Bronchial epithelial cell (primary cell): Measurements from ENCODE around the gene SRGAP2C. TPM values are rescaled to one million over a fixed set of nuclear protein-coding genes. Genes with fewer than 3 reads are reported as not detected.
"Not testable (repeated sequence)": the region's sequence is repeated elsewhere in the genome, so short reads cannot be mapped to it uniquely, and the experiment has no call there.

Source experiments
- DNase-seq: peaks from one replicate; pipeline ENCODE4 v3.0.0-alpha.2; 2010; ENCODE audit warnings: low read depth
- FAIRE-seq: peaks from 2 replicates; lab custom pipeline; 2011; peaks lifted over from hg19 to GRCh38; lab: Jason Lieb, UNC
- H3K27me3 ChIP-seq: 2 replicates; pipeline ENCODE4 v1.5.1; 2011; ENCODE audit warnings: low read length; ENCODE audit not compliant: control insufficient read depth, insufficient read depth
- H3K36me3 ChIP-seq: 2 replicates; pipeline ENCODE4 v1.5.1; 2011; ENCODE audit warnings: low read length; ENCODE audit not compliant: control insufficient read depth, insufficient read depth
- H3K4me3 ChIP-seq: 2 replicates; pipeline ENCODE4 v1.5.1; 2011; ENCODE audit warnings: mild to moderate bottlenecking, low read depth, low read length, control low read depth
- total RNA-seq: library from RNA; depleted of rRNA; stranded (reverse); fragments of >200 nt; gene quantifications from 2 replicates; pipeline ENCODE4 v1.2.1, GENCODE V29; 2014

Gene SRGAP2C
- total RNA-seq, 1 donor from 2014 or later, result 11.6 TPM

DNA sequence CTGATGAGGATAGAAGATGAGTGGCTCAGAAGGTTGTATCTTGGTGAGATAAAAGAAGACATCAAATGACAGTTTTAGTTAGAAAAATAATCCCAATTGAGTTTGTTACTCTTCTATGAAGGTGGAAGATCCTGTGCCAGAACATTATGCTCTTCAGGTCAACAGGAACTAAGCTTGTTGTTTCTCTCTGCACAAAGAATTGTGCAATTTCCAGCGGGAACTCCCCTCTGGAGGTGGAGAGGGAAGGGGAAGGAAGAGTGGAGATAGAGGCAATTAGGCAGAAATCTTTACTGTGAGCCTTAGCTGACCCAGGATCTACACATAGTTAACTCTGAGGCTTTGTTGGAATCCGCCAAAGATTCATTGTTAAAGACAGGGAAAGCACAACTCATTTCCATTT lies 77.4 kb downstream of the SRGAP2C start:
- not testable (repeated sequence) for H3K27me3 ChIP-seq, H3K36me3 ChIP-seq, FAIRE-seq, H3K4me3 ChIP-seq, DNase-seq

GRCh38 chr1:121263789-121264244 lies 79.0 kb downstream of the SRGAP2C start:
- H3K4me3 ChIP-seq, H3K36me3 ChIP-seq, H3K27me3 ChIP-seq, FAIRE-seq: not testable (repeated sequence)
- DNase-seq, result peak; percentile 25

DNA sequence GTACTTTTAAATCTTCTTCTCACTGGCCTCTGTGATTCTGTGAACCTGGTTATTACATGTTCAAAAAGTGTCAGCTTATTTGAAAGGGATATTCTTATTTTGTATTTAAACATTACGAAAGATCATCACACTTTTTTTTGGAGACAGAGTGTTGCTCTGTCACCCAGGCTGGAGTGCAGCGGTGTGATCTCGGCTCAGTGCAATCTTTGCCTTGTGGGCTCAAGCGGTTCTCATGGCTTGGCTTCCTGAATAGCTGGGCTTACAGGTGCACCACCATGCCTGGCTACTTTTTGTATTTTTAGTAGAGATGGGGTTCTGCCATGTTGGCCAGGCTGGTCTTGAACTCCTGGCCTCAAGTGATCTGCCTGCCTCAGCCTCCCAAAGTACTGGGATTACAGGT lies 82.3 kb downstream of the SRGAP2C start:
- H3K36me3 ChIP-seq, FAIRE-seq, H3K4me3 ChIP-seq, DNase-seq, H3K27me3 ChIP-seq: not testable (repeated sequence)

DNA sequence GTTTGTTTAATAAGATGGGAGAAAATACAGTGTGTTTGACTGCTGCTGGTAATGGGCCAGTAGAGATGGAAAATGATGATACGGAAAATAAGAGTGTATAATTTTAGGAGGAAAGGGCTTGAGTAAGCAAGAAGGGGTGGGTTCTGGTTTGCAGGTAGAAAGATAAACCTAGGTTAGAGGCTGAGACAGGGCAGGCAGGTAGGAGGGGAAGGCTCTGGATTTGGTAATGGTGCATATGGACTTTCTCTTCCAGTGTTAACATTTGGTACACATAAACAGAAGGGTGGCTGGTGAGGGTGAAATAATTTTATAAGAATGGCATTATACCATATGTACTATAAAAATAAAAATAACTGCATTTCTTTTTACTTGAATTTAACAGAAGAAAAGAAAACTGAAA lies 84.5 kb downstream of the SRGAP2C start:
- not testable (repeated sequence) for DNase-seq, H3K36me3 ChIP-seq, FAIRE-seq

GRCh38 chr1:121269973-121270372 lies 85.2 kb downstream of the SRGAP2C start:
- not testable (repeated sequence) for H3K27me3 ChIP-seq, FAIRE-seq, DNase-seq, H3K4me3 ChIP-seq, H3K36me3 ChIP-seq

More for the DNA sequence above, 84.5 kb downstream of the SRGAP2C start:
- not testable (repeated sequence) for H3K27me3 ChIP-seq, H3K4me3 ChIP-seq

DNA sequence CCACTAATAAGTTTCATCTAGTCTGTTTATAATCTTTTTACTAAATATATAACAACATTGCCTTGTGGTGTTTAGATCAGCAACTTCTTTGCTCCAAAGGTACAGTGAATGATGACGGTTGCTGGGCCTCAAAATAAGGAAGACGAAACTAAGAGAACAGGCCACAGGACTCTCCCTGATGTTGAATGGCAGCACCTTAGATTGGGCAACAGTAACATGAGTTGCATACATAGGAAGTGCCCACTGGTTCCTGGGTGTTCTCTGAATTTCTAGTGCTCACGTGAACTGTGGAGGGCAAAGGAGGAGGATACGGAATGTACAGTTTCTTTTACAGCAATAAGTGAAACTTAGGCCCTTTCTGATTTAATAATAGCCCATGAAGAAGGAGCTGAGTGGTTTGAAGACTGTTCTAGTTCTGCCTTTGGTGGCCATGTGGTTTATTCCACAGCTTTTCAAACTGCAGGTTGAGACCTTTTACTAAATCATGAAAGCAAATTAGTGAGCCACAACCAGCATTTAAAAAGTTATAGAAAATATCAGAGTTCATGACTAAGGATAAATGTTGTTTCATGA lies 86.5 kb downstream of the SRGAP2C start:
- not testable (repeated sequence) for FAIRE-seq, DNase-seq, H3K27me3 ChIP-seq

GRCh38 chr1:121275435-121275834 lies 90.7 kb downstream of the SRGAP2C start:
- FAIRE-seq, H3K4me3 ChIP-seq, DNase-seq, H3K27me3 ChIP-seq, H3K36me3 ChIP-seq: not testable (repeated sequence)

More for the DNA sequence above, 86.5 kb downstream of the SRGAP2C start:
- not testable (repeated sequence) for H3K36me3 ChIP-seq, H3K4me3 ChIP-seq

- FAIRE-seq, H3K36me3 ChIP-seq, H3K27me3 ChIP-seq, DNase-seq, H3K4me3 ChIP-seq: not testable (repeated sequence)
Measured at GRCh38 chr1:121278202-121278601, 93.4 kb downstream of the SRGAP2C start.

- H3K36me3 ChIP-seq, DNase-seq, FAIRE-seq, H3K27me3 ChIP-seq, H3K4me3 ChIP-seq: not testable (repeated sequence)
Measured at GRCh38 chr1:121278777-121279547, 94.2 kb downstream of the SRGAP2C start.

GRCh38 chr1:121279548-121279898 lies 94.7 kb downstream of the SRGAP2C start:
- not testable (repeated sequence) for H3K36me3 ChIP-seq, FAIRE-seq, H3K27me3 ChIP-seq, DNase-seq, H3K4me3 ChIP-seq

GRCh38 chr1:121280699-121281317 lies 96.0 kb downstream of the SRGAP2C start:
- H3K27me3 ChIP-seq, H3K4me3 ChIP-seq, FAIRE-seq, H3K36me3 ChIP-seq, DNase-seq: not testable (repeated sequence)

GRCh38 chr1:121281480-121281879 lies 96.7 kb downstream of the SRGAP2C start:
- not testable (repeated sequence) for FAIRE-seq, DNase-seq, H3K4me3 ChIP-seq, H3K36me3 ChIP-seq, H3K27me3 ChIP-seq

DNA sequence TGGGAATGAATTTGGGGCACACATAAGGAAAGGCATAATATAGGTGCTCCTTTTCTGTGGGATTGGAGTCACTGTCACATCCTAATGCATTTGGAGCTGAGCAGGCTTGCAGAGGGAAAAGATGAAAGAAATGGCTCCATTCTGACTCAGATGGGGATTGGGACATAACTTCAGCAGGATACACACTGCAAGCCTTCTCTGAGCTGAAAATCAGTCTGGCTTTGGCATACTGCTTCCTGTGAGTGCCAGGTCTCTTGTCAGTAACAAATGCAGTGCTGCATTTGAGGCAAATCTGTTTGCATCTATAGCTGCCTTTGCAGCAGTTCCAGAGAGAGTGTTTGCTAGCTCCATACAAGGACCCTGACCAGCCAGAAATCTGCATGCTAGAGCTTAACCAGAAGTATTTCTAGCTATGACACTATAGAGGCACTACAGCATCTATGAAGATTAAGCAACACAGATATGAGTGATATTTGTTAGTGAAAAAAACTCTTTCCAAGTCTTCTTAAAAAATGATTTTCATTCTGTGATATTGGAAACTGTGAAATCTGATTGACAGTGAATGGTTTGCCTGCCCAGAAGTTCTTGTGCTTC lies 98.9 kb downstream of the SRGAP2C start:
- H3K36me3 ChIP-seq, H3K4me3 ChIP-seq, H3K27me3 ChIP-seq, FAIRE-seq: not testable (repeated sequence)
- DNase-seq, result peak; percentile 37

DNA sequence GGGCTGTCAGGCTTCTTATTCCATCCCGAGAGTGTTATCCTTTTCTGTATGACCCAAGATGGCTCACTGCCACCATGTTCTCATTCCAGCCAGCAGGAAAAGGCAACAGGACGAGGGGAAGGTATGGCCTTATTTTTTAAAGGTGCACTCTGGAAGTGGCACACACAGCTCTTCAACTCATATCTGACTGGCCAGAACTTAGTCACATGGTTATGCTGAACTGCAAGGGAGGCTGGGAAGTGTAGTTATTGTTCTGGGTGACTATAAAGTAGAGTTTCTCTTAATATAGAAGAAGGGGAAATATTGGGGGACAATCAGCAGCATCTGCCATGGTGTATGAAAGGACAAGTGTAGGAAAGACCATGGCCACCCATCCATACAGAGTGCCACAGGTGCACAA lies 107.8 kb downstream of the SRGAP2C start:
- not testable (repeated sequence) for H3K36me3 ChIP-seq, FAIRE-seq, H3K4me3 ChIP-seq, DNase-seq, H3K27me3 ChIP-seq
